Stimulated activated CD4-positive, alpha-beta T cell treated with anti-CD3 and anti-CD28 coated beads, Interleukin-12 subunit alpha, Interleukin-12 subunit beta, amount 100 ng/mL, for 4 hours (primary cell): ENCODE measurements around the gene OPA1.

ENCODE experiments used
- DNase-seq: peaks from one replicate; pipeline ENCODE4 v3.0.0-alpha.2; 2020

OPA1 gene

GRCh38 chr3:193592841-193593667 lies at the start of gene OPA1:
OPA1 (plus strand) TSS chr3:193593208; CDS start chr3:193593378, 170 bp downstream.
- DNase-seq: peak; percentile 87

- no peak for DNase-seq
Observed at GRCh38 chr3:193544289-193544688, 48.7 kb upstream of the OPA1 start.

GRCh38 chr3:193545304-193545703 lies 47.7 kb upstream of the OPA1 start:
- DNase-seq: no peak

GRCh38 chr3:193546129-193546528 lies 46.9 kb upstream of the OPA1 start:
- no peak for DNase-seq

GRCh38 chr3:193548406-193548805 lies 44.6 kb upstream of the OPA1 start:
- no peak for DNase-seq

- no peak for DNase-seq
Observed at GRCh38 chr3:193552923-193553322, 40.1 kb upstream of the OPA1 start.

- no peak for DNase-seq
Observed at GRCh38 chr3:193553586-193553985, 39.4 kb upstream of the OPA1 start.

GRCh38 chr3:193554811-193555210 lies 38.2 kb upstream of the OPA1 start, which contains the start of gene ATP13A4:
ATP13A4 (minus strand) TSS chr3:193554895; CDS start chr3:193554799, 96 bp downstream.
- DNase-seq: no peak

- no peak for DNase-seq
Observed at GRCh38 chr3:193556841-193557240, 36.2 kb upstream of the OPA1 start.

GRCh38 chr3:193559100-193559499 lies 33.9 kb upstream of the OPA1 start:
- DNase-seq: no peak

- DNase-seq: no peak
Observed at GRCh38 chr3:193560091-193560490, 32.9 kb upstream of the OPA1 start.

- DNase-seq: no peak
Observed at GRCh38 chr3:193560870-193561269, 32.1 kb upstream of the OPA1 start.

GRCh38 chr3:193563426-193563825 lies 29.6 kb upstream of the OPA1 start:
- no peak for DNase-seq

- DNase-seq: no peak
Observed at GRCh38 chr3:193564012-193564411, 29.0 kb upstream of the OPA1 start.

GRCh38 chr3:193569119-193569518 lies 23.9 kb upstream of the OPA1 start:
- DNase-seq: no peak

GRCh38 chr3:193572426-193572908 lies 20.5 kb upstream of the OPA1 start:
- DNase-seq: peak; percentile 32

GRCh38 chr3:193573403-193574191 lies 19.4 kb upstream of the OPA1 start:
- no peak for DNase-seq

- no peak for DNase-seq
Observed at GRCh38 chr3:193574488-193575070, 18.4 kb upstream of the OPA1 start.

- DNase-seq: no peak
Observed at GRCh38 chr3:193585530-193585929, 7.5 kb upstream of the OPA1 start.

- DNase-seq: no peak
Observed at GRCh38 chr3:193586526-193586925, 6.5 kb upstream of the OPA1 start.

GRCh38 chr3:193589129-193589528 lies 3.9 kb upstream of the OPA1 start:
- no peak for DNase-seq

- DNase-seq: no peak
Observed at GRCh38 chr3:193589616-193590015, 3.4 kb upstream of the OPA1 start.

GRCh38 chr3:193590088-193590856 lies 2.7 kb upstream of the OPA1 start:
- DNase-seq: no peak
